K562 (cell line): ENCODE results near the gene TBX10. TPM values are rescaled to one million over a fixed set of nuclear protein-coding genes. Genes with fewer than 3 reads are reported as not detected.

Source experiments
- BHLHE40 ChIP-seq: IDR thresholded peaks from 2 replicates; pipeline ENCODE4 v1.6.1; 2011; ENCODE audit warnings: low read length, improper control_type of control experiment
- ETV5 ChIP-seq: sonication (generic); formaldehyde crosslinking; IDR thresholded peaks from 2 replicates; pipeline ENCODE4 v1.4.0; 2020; ENCODE audit warnings: low read depth, mild to moderate bottlenecking, missing genetic modification reagents
- HDAC2 ChIP-seq: fragments of 450-650 bp; IDR thresholded peaks from 2 replicates; pipeline ENCODE4 v1.6.1; 2016; ENCODE audit warnings: mild to moderate bottlenecking
- MAZ ChIP-seq, 2 experiments: fragments of 450-650 bp in 1 of 2; sonication (generic) in 1 of 2; formaldehyde crosslinking; IDR thresholded peaks in 1 of 2; conservative IDR thresholded peaks in 1 of 2; 2 replicates each; pipeline versions ENCODE4 v1.4.0 to v1.5.0; 2020; ENCODE audit warnings: mild to moderate bottlenecking in 1 of 2, missing genetic modification reagents in 1 of 2
- PML ChIP-seq: IDR thresholded peaks from 2 replicates; pipeline ENCODE4 v1.6.1; 2012; ENCODE audit warnings: low read length, inconsistent platforms
- RB1 ChIP-seq: fragments of 450-650 bp; IDR thresholded peaks from 2 replicates; pipeline ENCODE4 v1.6.1; 2017; ENCODE audit warnings: low read depth, mild to moderate bottlenecking
- TAF15 ChIP-seq: fragments of 200-400 bp; formaldehyde crosslinking; IDR thresholded peaks from 2 replicates; pipeline ENCODE4 v1.6.1; 2017; ENCODE audit warnings: mild to moderate bottlenecking, low read depth, low read length, moderate library complexity
- TBP ChIP-seq: optimal IDR thresholded peaks from 2 replicates; pipeline ENCODE3; 2011; ENCODE audit warnings: low read depth, low read length, improper control_type of control experiment
- ZNF263 ChIP-seq: sonication (generic); formaldehyde crosslinking; IDR thresholded peaks from 2 replicates; pipeline ENCODE4 v1.8.0; 2022; ENCODE audit warnings: mild to moderate bottlenecking, missing genetic modification reagents, borderline replicate concordance
- polyA plus RNA-seq, 8 experiments: library from polyadenylated mRNA; depleted of rRNA in 4 of 8; stranded (reverse) in 5 of 8; unstranded in 3 of 8; fragments of >200 nt; fragmentation: Nextera tagmentation in 2 of 8; fragmentation: Illumina TruSeq in 1 of 8; extraction: Ambion mirVana in 2 of 8; extraction: Trizol in 1 of 8; gene quantifications; 2 replicates each; pipeline versions ENCODE4 v1.2.1 to v1.2.3, GENCODE V29; 2011 to 2014; ENCODE audit warnings: inconsistent platforms in 1 of 8, missing spikeins in 1 of 8
- total RNA-seq, 7 experiments: library from RNA; depleted of rRNA in 6 of 7; stranded (reverse); fragments of >200 nt in 6 of 7; fragmentation: Illumina TruSeq in 2 of 7; extraction: Trizol in 2 of 7; gene quantifications; 2 replicates each; pipeline versions ENCODE4 v1.2.1 to v1.2.3, GENCODE V29; 2011 to 2021; ENCODE audit warnings: low replicate concordance in 1 of 7
- TF ChIP-seq, protein P1 (sequence below): fragments of 250-450 bp; sonication (Bioruptor Pico); IDR thresholded peaks from 2 replicates; pipeline ENCODE4 v1.9.0; 2021; ENCODE audit warnings: mild to moderate bottlenecking, inconsistent platforms
- TF ChIP-seq, protein P2 (sequence below), 2 experiments: fragments of 450-650 bp in 1 of 2; sonication (generic) in 1 of 2; formaldehyde crosslinking in 1 of 2; IDR thresholded peaks; 2 replicates each; pipeline versions ENCODE4 v1.7.1 to v1.9.0; 2016 to 2022; ENCODE audit warnings: inconsistent platforms in 1 of 2, mild to moderate bottlenecking in 1 of 2, missing genetic modification reagents in 1 of 2
- TF ChIP-seq, protein P3 (sequence below): fragments of 450-650 bp; conservative IDR thresholded peaks from 2 replicates; pipeline ENCODE4 v1.6.1; 2016; ENCODE audit warnings: missing genetic modification characterization, low read depth, mild to moderate bottlenecking, missing compliant biosample characterization, moderate library complexity
- TF ChIP-seq, protein P4 (sequence below): sonication (generic); IDR thresholded peaks from 2 replicates; pipeline ENCODE4 v1.6.1; 2016

The TBX10 gene
- total and polyA plus RNA-seq, 9 of the 15 experiments (the other 6 are each of a cell fraction or from before 2014, with no cell fraction given): not detected

DNA sequence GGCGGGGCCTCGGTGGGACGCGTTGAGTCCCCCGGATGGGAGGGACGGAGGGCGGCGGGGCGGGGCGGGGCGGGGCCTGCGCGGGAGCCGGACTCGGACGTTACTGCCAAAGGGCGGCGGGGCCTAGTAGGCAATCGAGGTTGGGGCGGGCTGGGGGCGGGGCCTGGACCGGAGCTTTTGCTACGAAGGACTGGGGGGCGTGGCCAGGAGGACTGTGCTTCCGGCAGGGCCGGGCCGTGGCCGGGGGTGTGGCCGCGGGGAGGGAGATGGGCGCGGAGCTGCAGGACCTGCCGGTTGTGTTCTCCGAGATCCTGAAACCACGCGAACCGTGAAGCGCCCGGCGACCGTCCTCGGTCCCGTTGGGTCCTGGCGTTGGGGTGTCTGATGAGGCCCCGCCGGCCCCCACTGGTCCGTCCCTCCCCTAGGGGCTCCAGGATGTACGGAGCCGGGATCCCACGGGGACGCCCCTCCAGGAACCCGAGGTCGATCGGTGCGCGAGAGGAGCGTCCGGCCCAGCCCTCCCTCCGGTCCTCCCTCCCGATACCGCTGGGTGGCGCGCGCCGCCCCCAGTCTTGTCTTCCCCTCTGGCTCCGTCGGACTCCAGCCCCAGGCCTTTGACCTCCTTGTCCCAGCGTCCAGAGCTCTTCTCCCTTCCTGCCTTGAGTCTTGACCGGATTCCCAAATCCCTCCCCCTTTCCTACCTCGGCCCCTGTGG is 9.2 kb downstream of the TBX10 start (continued):
- TF ChIP-seq, protein P1, sequence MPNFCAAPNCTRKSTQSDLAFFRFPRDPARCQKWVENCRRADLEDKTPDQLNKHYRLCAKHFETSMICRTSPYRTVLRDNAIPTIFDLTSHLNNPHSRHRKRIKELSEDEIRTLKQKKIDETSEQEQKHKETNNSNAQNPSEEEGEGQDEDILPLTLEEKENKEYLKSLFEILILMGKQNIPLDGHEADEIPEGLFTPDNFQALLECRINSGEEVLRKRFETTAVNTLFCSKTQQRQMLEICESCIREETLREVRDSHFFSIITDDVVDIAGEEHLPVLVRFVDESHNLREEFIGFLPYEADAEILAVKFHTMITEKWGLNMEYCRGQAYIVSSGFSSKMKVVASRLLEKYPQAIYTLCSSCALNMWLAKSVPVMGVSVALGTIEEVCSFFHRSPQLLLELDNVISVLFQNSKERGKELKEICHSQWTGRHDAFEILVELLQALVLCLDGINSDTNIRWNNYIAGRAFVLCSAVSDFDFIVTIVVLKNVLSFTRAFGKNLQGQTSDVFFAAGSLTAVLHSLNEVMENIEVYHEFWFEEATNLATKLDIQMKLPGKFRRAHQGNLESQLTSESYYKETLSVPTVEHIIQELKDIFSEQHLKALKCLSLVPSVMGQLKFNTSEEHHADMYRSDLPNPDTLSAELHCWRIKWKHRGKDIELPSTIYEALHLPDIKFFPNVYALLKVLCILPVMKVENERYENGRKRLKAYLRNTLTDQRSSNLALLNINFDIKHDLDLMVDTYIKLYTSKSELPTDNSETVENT (CRISPR knock-in tag): peak; percentile 86
- TF ChIP-seq, protein P2, sequence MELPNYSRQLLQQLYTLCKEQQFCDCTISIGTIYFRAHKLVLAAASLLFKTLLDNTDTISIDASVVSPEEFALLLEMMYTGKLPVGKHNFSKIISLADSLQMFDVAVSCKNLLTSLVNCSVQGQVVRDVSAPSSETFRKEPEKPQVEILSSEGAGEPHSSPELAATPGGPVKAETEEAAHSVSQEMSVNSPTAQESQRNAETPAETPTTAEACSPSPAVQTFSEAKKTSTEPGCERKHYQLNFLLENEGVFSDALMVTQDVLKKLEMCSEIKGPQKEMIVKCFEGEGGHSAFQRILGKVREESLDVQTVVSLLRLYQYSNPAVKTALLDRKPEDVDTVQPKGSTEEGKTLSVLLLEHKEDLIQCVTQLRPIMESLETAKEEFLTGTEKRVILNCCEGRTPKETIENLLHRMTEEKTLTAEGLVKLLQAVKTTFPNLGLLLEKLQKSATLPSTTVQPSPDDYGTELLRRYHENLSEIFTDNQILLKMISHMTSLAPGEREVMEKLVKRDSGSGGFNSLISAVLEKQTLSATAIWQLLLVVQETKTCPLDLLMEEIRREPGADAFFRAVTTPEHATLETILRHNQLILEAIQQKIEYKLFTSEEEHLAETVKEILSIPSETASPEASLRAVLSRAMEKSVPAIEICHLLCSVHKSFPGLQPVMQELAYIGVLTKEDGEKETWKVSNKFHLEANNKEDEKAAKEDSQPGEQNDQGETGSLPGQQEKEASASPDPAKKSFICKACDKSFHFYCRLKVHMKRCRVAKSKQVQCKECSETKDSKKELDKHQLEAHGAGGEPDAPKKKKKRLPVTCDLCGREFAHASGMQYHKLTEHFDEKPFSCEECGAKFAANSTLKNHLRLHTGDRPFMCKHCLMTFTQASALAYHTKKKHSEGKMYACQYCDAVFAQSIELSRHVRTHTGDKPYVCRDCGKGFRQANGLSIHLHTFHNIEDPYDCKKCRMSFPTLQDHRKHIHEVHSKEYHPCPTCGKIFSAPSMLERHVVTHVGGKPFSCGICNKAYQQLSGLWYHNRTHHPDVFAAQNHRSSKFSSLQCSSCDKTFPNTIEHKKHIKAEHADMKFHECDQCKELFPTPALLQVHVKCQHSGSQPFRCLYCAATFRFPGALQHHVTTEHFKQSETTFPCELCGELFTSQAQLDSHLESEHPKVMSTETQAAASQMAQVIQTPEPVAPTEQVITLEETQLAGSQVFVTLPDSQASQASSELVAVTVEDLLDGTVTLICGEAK (IDR thresholded peaks at IDR 0.05): peak; percentile 65
- TF ChIP-seq, protein P2 (CRISPR knock-in tag; IDR thresholded peaks at IDR 0.05): no peak
- peak; percentile 82; the same call in 1 of the 2 replicates for TF ChIP-seq HDAC2
- peak; percentile 23; the same call in 1 of the 2 replicates for TF ChIP-seq BHLHE40
- TF ChIP-seq, protein P3, sequence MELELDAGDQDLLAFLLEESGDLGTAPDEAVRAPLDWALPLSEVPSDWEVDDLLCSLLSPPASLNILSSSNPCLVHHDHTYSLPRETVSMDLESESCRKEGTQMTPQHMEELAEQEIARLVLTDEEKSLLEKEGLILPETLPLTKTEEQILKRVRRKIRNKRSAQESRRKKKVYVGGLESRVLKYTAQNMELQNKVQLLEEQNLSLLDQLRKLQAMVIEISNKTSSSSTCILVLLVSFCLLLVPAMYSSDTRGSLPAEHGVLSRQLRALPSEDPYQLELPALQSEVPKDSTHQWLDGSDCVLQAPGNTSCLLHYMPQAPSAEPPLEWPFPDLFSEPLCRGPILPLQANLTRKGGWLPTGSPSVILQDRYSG (tag): no peak
- TF ChIP-seq ETV5 (CRISPR knock-in tag): peak; percentile 81
- TF ChIP-seq, protein P4, sequence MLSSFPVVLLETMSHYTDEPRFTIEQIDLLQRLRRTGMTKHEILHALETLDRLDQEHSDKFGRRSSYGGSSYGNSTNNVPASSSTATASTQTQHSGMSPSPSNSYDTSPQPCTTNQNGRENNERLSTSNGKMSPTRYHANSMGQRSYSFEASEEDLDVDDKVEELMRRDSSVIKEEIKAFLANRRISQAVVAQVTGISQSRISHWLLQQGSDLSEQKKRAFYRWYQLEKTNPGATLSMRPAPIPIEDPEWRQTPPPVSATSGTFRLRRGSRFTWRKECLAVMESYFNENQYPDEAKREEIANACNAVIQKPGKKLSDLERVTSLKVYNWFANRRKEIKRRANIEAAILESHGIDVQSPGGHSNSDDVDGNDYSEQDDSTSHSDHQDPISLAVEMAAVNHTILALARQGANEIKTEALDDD: no peak
- TF ChIP-seq PML: peak; percentile 19; the same call in 1 of the 2 replicates
- peak; percentile 76 for TF ChIP-seq RB1
- TF ChIP-seq TAF15: peak; percentile 40; the same call in 1 of the 2 replicates
- peak; percentile 75 for TF ChIP-seq TBP
- TF ChIP-seq MAZ (CRISPR knock-in tag; conservative IDR thresholded peaks at IDR 0.05 in 1 of 2, IDR thresholded peaks at IDR 0.05 in 1 of 2): peak; percentile 85 to 96
- peak; percentile 76 for TF ChIP-seq ZNF263 (CRISPR knock-in tag)
